ENCODE data around the gene LNPK.
"Not testable (repeated sequence)": the region's sequence is repeated elsewhere in the genome, so short reads cannot be mapped to it uniquely, and the experiment has no call there.

The LNPK gene

DNA sequence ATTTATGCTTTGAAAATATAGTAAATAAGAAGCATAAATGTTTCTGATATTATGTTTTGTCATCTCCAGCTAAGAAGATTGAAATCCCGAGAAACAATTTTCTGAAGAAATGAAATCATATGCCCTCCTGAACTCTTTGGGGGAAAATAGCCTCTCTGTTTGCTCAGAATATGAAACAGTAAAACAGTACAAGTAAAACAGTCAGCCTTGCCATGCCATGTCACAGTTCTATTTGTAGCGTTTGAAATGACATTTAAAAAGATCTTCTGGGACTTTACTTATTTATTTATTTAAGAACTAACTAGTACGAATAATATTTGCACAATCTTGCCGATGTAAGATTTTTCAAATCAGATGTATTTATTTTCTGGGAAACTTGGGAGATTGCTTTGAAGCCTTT, 98.0 kb downstream of the LNPK start:
- H3K9ac ChIP-seq (ENCODE audit: low read length) = no peak overlapping the region
- H3K9me3 ChIP-seq (ENCODE audit: control insufficient read depth, insufficient read depth, low read depth, low read length) = peaks cover 7% of the 10 kb centered on the region; the same call in 1 of the 2 replicates
- H3K27ac ChIP-seq (ENCODE audit: low read depth, low read length) = no peak overlapping the region
- no peaks in the 10 kb centered on the region for H3K36me3 ChIP-seq (ENCODE audit: control insufficient read depth, insufficient read depth, low read length)
- H3K4me1 ChIP-seq (ENCODE audit: control insufficient read depth, insufficient read depth, low read length) = no peaks in the 10 kb centered on the region
- no peak overlapping the region for H3K4me3 ChIP-seq (ENCODE audit: low read depth, low read length)
- H3K27me3 ChIP-seq (ENCODE audit: control insufficient read depth, insufficient read depth, low read length) = no peaks in the 10 kb centered on the region

DNA sequence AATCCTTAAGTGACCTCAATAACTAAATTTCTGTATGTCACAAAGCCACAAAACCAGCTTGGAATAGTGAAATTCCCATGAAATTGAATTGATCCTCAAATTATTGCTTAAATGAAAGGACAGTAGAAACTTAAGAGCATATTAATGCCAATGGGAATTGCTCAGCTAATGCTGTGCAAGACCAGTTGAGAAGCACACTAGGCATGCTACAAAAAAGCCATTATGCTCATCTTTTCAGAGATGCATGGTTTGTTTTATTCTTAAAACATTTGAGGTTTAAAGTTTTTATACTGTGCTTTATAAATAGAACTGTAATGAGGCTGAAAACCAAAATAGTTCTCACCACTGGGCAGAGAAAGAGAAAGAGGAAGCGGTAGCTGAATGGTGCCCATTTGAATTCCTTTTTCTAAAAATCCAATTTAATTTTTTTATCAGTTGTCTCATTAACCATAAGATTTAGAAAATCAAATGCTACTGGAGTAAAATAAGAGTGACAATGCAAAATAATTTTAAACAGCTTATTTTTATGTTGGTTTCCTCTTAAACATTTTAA, 98.6 kb downstream of the LNPK start:
- Histone ChIP-seq H3K4me1 (ENCODE audit: control insufficient read depth, insufficient read depth, low read length) (no peaks in the 10 kb centered on the region), H3K9me3 (ENCODE audit: control insufficient read depth, insufficient read depth, low read depth, low read length) (peaks cover 7% of the 10 kb centered on the region; the same call in 1 of the 2 replicates), H3K36me3 (ENCODE audit: control insufficient read depth, insufficient read depth, low read length) (no peaks in the 10 kb centered on the region), H3K9ac (ENCODE audit: low read length) (no peak overlapping the region), H3K4me3 (ENCODE audit: low read depth, low read length) (no peak overlapping the region), H3K27ac (ENCODE audit: low read depth, low read length) (no peak overlapping the region), H3K27me3 (ENCODE audit: control insufficient read depth, insufficient read depth, low read length) (no peaks in the 10 kb centered on the region)

DNA sequence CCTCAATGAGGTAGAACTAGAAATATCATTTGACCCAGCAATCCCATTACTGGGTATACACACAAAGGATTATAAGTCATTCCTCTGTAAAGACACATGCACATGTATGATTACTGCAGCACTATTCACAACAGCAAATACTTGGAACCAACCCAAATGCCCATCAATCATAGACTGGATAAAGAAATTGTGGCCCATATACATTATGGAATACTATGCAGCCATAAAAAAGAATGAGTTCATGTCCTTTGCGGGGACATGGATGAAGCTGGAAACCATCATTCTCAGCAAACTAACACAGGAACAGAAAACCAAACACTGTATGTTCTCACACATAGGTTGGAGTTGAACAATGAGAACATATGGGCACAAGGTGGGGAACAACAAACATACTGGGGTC, 106.1 kb downstream of the LNPK start:
- not testable (repeated sequence) for H3K36me3 ChIP-seq (ENCODE audit: control insufficient read depth, insufficient read depth, low read length); H3K9ac ChIP-seq (ENCODE audit: low read length); H3K27ac ChIP-seq (ENCODE audit: low read depth, low read length); H3K27me3 ChIP-seq (ENCODE audit: control insufficient read depth, insufficient read depth, low read length); H3K9me3 ChIP-seq (ENCODE audit: control insufficient read depth, insufficient read depth, low read depth, low read length); H3K4me1 ChIP-seq (ENCODE audit: control insufficient read depth, insufficient read depth, low read length); H3K4me3 ChIP-seq (ENCODE audit: low read depth, low read length)

GRCh38 chr2:175892046-175892445, 110.0 kb downstream of the LNPK start:
- Histone ChIP-seq H3K4me3 (ENCODE audit: low read depth, low read length) (no peak overlapping the region), H3K9me3 (ENCODE audit: control insufficient read depth, insufficient read depth, low read depth, low read length) (no peaks in the 10 kb centered on the region), H3K27me3 (ENCODE audit: control insufficient read depth, insufficient read depth, low read length) (no peaks in the 10 kb centered on the region), H3K4me1 (ENCODE audit: control insufficient read depth, insufficient read depth, low read length) (no peaks in the 10 kb centered on the region), H3K36me3 (ENCODE audit: control insufficient read depth, insufficient read depth, low read length) (no peaks in the 10 kb centered on the region), H3K27ac (ENCODE audit: low read depth, low read length) (no peak overlapping the region), H3K9ac (ENCODE audit: low read length) (no peak overlapping the region)

DNA sequence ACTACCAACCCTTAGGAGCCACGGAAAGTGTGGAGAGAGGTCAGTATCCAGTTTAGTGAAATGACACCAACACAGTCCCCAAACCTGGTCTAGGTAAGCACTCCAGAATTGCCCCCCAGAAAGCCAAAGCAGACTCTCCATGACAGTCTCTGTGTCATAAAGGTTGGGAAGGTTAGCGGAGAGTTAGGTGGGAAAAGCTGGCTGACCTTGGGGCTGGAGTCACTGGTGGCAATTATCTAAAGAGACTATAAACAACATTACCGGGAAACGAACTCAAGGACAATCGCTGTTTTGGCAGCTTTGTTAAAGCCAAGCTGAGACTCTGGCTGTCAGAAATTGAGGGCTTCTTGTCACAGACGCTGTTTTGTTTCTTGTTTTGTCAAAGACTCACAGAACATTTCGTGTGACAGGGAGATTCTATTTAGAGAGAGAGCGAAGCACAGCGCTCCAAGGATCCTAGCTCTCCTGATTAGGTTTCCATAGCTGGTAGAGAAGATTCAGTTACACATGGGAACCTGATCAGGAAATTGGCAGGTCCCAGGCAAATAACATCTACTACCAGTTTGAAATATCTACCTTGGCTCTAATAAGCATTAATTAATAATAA, 111.3 kb downstream of the LNPK start:
- H3K4me1 ChIP-seq (ENCODE audit: control insufficient read depth, insufficient read depth, low read length) = no peaks in the 10 kb centered on the region
- no peaks in the 10 kb centered on the region for H3K27me3 ChIP-seq (ENCODE audit: control insufficient read depth, insufficient read depth, low read length)
- no peaks in the 10 kb centered on the region for H3K36me3 ChIP-seq (ENCODE audit: control insufficient read depth, insufficient read depth, low read length)
- no peaks in the 10 kb centered on the region for H3K9me3 ChIP-seq (ENCODE audit: control insufficient read depth, insufficient read depth, low read depth, low read length)
- H3K27ac ChIP-seq (ENCODE audit: low read depth, low read length) = no peak overlapping the region
- H3K4me3 ChIP-seq (ENCODE audit: low read depth, low read length) = no peak overlapping the region
- H3K9ac ChIP-seq (ENCODE audit: low read length) = no peak overlapping the region

- H3K4me3 ChIP-seq (ENCODE audit: low read depth, low read length) = no peak overlapping the region
- no peaks in the 10 kb centered on the region for H3K9me3 ChIP-seq (ENCODE audit: control insufficient read depth, insufficient read depth, low read depth, low read length)
- no peaks in the 10 kb centered on the region for H3K27me3 ChIP-seq (ENCODE audit: control insufficient read depth, insufficient read depth, low read length)
- no peaks in the 10 kb centered on the region for H3K36me3 ChIP-seq (ENCODE audit: control insufficient read depth, insufficient read depth, low read length)
- no peak overlapping the region for H3K9ac ChIP-seq (ENCODE audit: low read length)
- H3K27ac ChIP-seq (ENCODE audit: low read depth, low read length) = no peak overlapping the region
- no peaks in the 10 kb centered on the region for H3K4me1 ChIP-seq (ENCODE audit: control insufficient read depth, insufficient read depth, low read length)
These were observed 112.3 kb downstream of the LNPK start for GRCh38 chr2:175889701-175890302.

GRCh38 chr2:175887776-175888175, 114.3 kb downstream of the LNPK start:
- no peak overlapping the region for H3K9ac ChIP-seq (ENCODE audit: low read length)
- H3K36me3 ChIP-seq (ENCODE audit: control insufficient read depth, insufficient read depth, low read length) = no peaks in the 10 kb centered on the region
- no peak overlapping the region for H3K27ac ChIP-seq (ENCODE audit: low read depth, low read length)
- no peak overlapping the region for H3K4me3 ChIP-seq (ENCODE audit: low read depth, low read length)
- peaks cover 13% of the 10 kb centered on the region for H3K4me1 ChIP-seq (ENCODE audit: control insufficient read depth, insufficient read depth, low read length)
- no peaks in the 10 kb centered on the region for H3K27me3 ChIP-seq (ENCODE audit: control insufficient read depth, insufficient read depth, low read length)
- no peaks in the 10 kb centered on the region for H3K9me3 ChIP-seq (ENCODE audit: control insufficient read depth, insufficient read depth, low read depth, low read length)

- Histone ChIP-seq H3K27me3 (ENCODE audit: control insufficient read depth, insufficient read depth, low read length) (no peaks in the 10 kb centered on the region), H3K4me1 (ENCODE audit: control insufficient read depth, insufficient read depth, low read length) (peaks cover 13% of the 10 kb centered on the region), H3K27ac (ENCODE audit: low read depth, low read length) (no peak overlapping the region), H3K4me3 (ENCODE audit: low read depth, low read length) (no peak overlapping the region), H3K9me3 (ENCODE audit: control insufficient read depth, insufficient read depth, low read depth, low read length) (no peaks in the 10 kb centered on the region), H3K36me3 (ENCODE audit: control insufficient read depth, insufficient read depth, low read length) (no peaks in the 10 kb centered on the region), H3K9ac (ENCODE audit: low read length) (no peak overlapping the region)
These were observed 117.2 kb downstream of the LNPK start for GRCh38 chr2:175884697-175885393.

GRCh38 chr2:175883586-175884194, 118.4 kb downstream of the LNPK start:
- Histone ChIP-seq H3K27ac (ENCODE audit: low read depth, low read length) (no peak overlapping the region), H3K9me3 (ENCODE audit: control insufficient read depth, insufficient read depth, low read depth, low read length) (no peaks in the 10 kb centered on the region), H3K36me3 (ENCODE audit: control insufficient read depth, insufficient read depth, low read length) (no peaks in the 10 kb centered on the region), H3K4me3 (ENCODE audit: low read depth, low read length) (no peak overlapping the region), H3K9ac (ENCODE audit: low read length) (no peak overlapping the region), H3K27me3 (ENCODE audit: control insufficient read depth, insufficient read depth, low read length) (no peaks in the 10 kb centered on the region), H3K4me1 (ENCODE audit: control insufficient read depth, insufficient read depth, low read length) (peaks cover 13% of the 10 kb centered on the region)

GRCh38 chr2:175879679-175880078, 122.4 kb downstream of the LNPK start:
- Histone ChIP-seq H3K4me1 (ENCODE audit: control insufficient read depth, insufficient read depth, low read length) (peaks cover 13% of the 10 kb centered on the region), H3K27me3 (ENCODE audit: control insufficient read depth, insufficient read depth, low read length) (no peaks in the 10 kb centered on the region), H3K36me3 (ENCODE audit: control insufficient read depth, insufficient read depth, low read length) (no peaks in the 10 kb centered on the region), H3K4me3 (ENCODE audit: low read depth, low read length) (no peak overlapping the region), H3K9ac (ENCODE audit: low read length) (no peak overlapping the region), H3K9me3 (ENCODE audit: control insufficient read depth, insufficient read depth, low read depth, low read length) (no peaks in the 10 kb centered on the region), H3K27ac (ENCODE audit: low read depth, low read length) (no peak overlapping the region)
